Measurements from ENCODE around the gene SPAG9. TPM values are rescaled to one million over a fixed set of nuclear protein-coding genes. Genes with fewer than 3 reads are reported as not detected.

SPAG9 gene
- total RNA-seq, 1 experiment from 2014 or later = 77.6 TPM

GRCh38 chr17:51005768-51006167 is 114.9 kb downstream of the SPAG9 start:
- Histone ChIP-seq H2AFZ (ENCODE audit: low read depth, low read length, poor library complexity, severe bottlenecking) (no peak overlapping the region), H3K4me2 (ENCODE audit: low read length) (no peak overlapping the region), H3K27ac (ENCODE audit: low read depth, low read length) (no peak overlapping the region), H3K27me3 (ENCODE audit: insufficient read depth, low read length) (no peaks in the 10 kb centered on the region), H3K9me2 (ENCODE audit: insufficient read depth) (no peaks in the 10 kb centered on the region), H3K9ac (ENCODE audit: low read length) (no peak overlapping the region), H3K4me3 (replicated peaks in 1 of 2; ENCODE audit: low read depth in 1 of 2, low read length in 2 of 2) (no peak overlapping the region), H3K9me3 (ENCODE audit: control insufficient read depth in 1 of 2, insufficient read depth in 1 of 2, low read depth in 1 of 2, low read length in 2 of 2) (no peaks in the 10 kb centered on the region), H3K4me1 (ENCODE audit: control insufficient read depth in 1 of 2, insufficient read depth in 2 of 2, low read length in 2 of 2) (no peaks in the 10 kb centered on the region), H3K79me2 (ENCODE audit: insufficient read depth, low read length) (no peaks in the 10 kb centered on the region), H4K20me1 (ENCODE audit: insufficient read depth) (no peaks in the 10 kb centered on the region; the same call in 1 of the 2 replicates), H3K36me3 (ENCODE audit: control insufficient read depth in 1 of 2, insufficient read depth in 2 of 2, low read length in 2 of 2) (peaks cover 23 to 30% of the 10 kb centered on the region in 2 experiments)
- no peak for TF ChIP-seq EZH2phosphoT487 (IDR thresholded peaks at IDR 0.05; ENCODE audit: borderline replicate concordance)
- TF ChIP-seq SP1 (IDR thresholded peaks at IDR 0.05; ENCODE audit: low read depth) = no peak
- TF ChIP-seq POLR2AphosphoS5 (IDR thresholded peaks at IDR 0.05; ENCODE audit: low read depth, low read length) = no peak
- TF ChIP-seq SRF (IDR thresholded peaks at IDR 0.05; ENCODE audit: low read depth) = no peak
- TF ChIP-seq ZNF274 (IDR thresholded peaks at IDR 0.05; ENCODE audit: low read depth, low read length) = no peak
- TF ChIP-seq, protein P1, sequence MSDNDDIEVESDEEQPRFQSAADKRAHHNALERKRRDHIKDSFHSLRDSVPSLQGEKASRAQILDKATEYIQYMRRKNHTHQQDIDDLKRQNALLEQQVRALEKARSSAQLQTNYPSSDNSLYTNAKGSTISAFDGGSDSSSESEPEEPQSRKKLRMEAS (IDR thresholded peaks at IDR 0.05) = no peak
- TF ChIP-seq JUND (IDR thresholded peaks at IDR 0.05) = no peak
- no peak for TF ChIP-seq EGR1 (IDR thresholded peaks at IDR 0.05; ENCODE audit: low read depth)
- TF ChIP-seq RAD21 (IDR thresholded peaks at IDR 0.05; ENCODE audit: low read depth) = no peak
- TF ChIP-seq ELF1 (IDR thresholded peaks at IDR 0.05; ENCODE audit: borderline replicate concordance, low read depth) = no peak
- no peak for TF ChIP-seq TCF7L2 (IDR thresholded peaks at IDR 0.05; ENCODE audit: borderline replicate concordance, extremely low read depth, insufficient read depth, insufficient read length)
- no peak for TF ChIP-seq ATF3 (IDR thresholded peaks at IDR 0.05)
- no peak for TF ChIP-seq ZFX (IDR thresholded peaks at IDR 0.05)
- no peak for TF ChIP-seq YY1 (IDR thresholded peaks at IDR 0.05; ENCODE audit: extremely low read depth, insufficient replicate concordance, low read depth, low read length)
- no peak for TF ChIP-seq CBX3 (IDR thresholded peaks at IDR 0.05; ENCODE audit: low read depth)
- no peak for TF ChIP-seq EZH2 (IDR thresholded peaks at IDR 0.05)
- TF ChIP-seq, protein P2, sequence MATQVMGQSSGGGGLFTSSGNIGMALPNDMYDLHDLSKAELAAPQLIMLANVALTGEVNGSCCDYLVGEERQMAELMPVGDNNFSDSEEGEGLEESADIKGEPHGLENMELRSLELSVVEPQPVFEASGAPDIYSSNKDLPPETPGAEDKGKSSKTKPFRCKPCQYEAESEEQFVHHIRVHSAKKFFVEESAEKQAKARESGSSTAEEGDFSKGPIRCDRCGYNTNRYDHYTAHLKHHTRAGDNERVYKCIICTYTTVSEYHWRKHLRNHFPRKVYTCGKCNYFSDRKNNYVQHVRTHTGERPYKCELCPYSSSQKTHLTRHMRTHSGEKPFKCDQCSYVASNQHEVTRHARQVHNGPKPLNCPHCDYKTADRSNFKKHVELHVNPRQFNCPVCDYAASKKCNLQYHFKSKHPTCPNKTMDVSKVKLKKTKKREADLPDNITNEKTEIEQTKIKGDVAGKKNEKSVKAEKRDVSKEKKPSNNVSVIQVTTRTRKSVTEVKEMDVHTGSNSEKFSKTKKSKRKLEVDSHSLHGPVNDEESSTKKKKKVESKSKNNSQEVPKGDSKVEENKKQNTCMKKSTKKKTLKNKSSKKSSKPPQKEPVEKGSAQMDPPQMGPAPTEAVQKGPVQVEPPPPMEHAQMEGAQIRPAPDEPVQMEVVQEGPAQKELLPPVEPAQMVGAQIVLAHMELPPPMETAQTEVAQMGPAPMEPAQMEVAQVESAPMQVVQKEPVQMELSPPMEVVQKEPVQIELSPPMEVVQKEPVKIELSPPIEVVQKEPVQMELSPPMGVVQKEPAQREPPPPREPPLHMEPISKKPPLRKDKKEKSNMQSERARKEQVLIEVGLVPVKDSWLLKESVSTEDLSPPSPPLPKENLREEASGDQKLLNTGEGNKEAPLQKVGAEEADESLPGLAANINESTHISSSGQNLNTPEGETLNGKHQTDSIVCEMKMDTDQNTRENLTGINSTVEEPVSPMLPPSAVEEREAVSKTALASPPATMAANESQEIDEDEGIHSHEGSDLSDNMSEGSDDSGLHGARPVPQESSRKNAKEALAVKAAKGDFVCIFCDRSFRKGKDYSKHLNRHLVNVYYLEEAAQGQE (IDR thresholded peaks at IDR 0.05; ENCODE audit: low read depth) = no peak
- no peak for TF ChIP-seq SIN3A (IDR thresholded peaks at IDR 0.05; ENCODE audit: low read depth)
- no peak for TF ChIP-seq POLR2A (IDR thresholded peaks at IDR 0.05; ENCODE audit: borderline replicate concordance, extremely low read depth, insufficient read depth, insufficient read length)
- intact Hi-C loops (cut with micrococcal nuclease) = no loop called here
- RAD21 ChIA-PET (ENCODE audit: low non-redundant PET in 1 of 2, low total read pairs in 2 of 2, uncharacterized antibody in 2 of 2, unreplicated experiment in 2 of 2) = no interaction called here
- CTCF ChIA-PET = interaction anchor here (1.5 kb wide), 1 partner anchor 147 kb away, joined by 6 read pairs; the partner anchor contains the start of gene NME1
- no peak for DNase-seq (ENCODE audit: low read depth, low spot score)
- POLR2A ChIA-PET = no interaction called here
- ATAC-seq = no peak
- no TSS peak for BruUV-seq (replicated peaks)
